ENCODE measurements around the gene TRAPPC12.

TRAPPC12 gene

GRCh38 chr2:3457524-3458395 is 78.3 kb downstream of the TRAPPC12 start:
- DNase-seq, result no peak

- DNase-seq, result no peak
Measured at GRCh38 chr2:3458396-3459184, 79.1 kb downstream of the TRAPPC12 start.

GRCh38 chr2:3459185-3460015 is 79.9 kb downstream of the TRAPPC12 start:
- no peak for DNase-seq

DNA sequence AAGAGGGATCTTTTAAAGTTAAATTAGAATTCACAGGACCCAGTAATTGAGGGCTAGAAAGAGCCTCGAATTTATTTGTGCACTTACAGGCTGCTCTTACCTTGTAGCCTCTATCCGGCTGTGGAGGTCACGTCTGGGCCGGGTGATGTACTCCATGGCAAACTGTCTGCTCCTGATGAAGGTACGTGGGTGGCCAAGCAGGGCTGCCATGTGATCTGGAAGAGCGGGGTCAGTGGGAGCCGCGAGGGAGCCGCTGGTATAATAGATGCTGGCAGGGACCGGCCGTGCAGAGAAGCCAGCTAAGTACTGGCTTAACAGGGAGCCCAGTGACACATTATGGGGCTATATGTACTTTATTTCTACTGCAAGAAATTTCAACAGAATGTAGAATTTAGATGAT is 80.7 kb downstream of the TRAPPC12 start:
- no peak for DNase-seq

DNA sequence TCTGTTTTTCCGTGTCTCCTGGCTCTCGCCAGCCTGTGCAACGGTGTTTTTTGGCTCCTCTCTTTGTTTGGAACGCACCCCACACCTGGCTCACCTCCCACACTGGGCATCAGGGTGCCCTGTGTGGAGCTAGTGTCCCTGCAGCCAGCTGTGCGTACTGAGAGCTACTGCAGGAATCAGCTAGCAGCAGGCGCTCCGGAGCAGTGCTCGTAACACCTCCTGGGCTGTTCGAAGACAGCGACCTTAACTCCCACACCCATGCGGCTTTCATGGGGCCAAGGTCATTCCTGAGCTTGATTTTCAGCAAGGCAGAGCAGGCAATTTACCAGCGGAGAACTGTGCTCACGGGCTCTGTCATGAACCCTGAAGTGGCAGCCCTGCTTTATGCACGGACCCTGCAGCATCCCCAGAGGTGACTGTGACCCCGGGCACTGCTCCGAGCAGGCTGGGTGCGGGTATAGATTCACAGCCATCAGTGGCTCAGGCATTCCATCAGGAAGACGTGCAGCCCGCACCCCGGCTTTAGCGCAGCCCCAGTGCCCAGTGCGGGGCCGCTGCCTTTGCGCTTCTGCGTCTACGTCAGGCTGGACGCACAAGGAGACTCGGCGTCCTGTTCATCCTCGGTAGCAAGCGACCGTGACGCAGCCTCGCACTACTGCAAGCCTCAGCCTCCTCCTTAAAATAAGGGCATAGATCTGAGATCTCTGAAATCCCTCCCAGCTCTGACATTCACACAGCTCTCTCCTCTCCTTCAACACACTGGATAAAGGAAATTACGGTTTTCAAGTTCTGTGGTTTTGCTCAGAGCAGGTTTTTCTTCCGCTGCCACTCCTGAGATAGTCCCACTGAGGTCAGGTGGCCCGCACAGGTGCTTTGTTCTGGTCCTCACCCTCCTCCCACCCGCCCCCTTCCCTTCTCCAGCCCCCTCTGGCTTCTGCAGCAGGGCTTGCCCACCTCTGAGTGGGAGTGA is 81.6 kb downstream of the TRAPPC12 start:
- DNase-seq, result no peak

GRCh38 chr2:3461801-3462492 is 82.5 kb downstream of the TRAPPC12 start:
- DNase-seq, result peak; percentile 53

GRCh38 chr2:3462493-3463104 is 83.1 kb downstream of the TRAPPC12 start:
- no peak for DNase-seq

DNA sequence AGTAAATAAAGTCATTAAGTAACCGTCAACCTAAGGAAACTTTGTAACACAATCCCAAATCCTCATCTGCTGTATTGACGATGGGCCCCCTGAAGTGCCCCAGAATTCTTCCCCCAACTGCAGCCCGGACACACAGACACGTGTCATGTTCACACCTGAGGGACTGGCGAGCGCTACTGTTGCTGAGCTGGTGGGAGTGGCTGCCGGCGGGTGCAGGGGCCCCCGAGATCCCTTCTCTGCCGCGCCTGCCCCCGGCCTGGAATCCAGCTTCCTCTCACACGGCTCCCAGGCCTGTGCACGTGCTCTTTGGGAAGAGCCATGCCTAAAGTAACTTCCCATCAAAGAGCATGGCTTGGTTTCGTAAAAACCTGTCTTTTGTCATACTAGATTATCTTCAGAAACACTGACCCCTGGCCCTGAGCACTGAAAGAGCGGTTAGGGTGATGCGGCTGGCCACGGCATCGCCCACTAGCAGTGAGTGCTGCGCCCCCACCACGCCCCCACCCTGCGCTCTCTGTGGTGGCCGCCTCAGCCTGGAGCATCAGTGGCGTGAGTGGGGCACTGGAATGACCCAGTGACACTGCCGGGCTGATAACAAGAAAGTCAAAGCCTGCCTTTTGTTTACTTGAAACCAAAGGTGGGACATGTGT is 83.8 kb downstream of the TRAPPC12 start:
- no peak for DNase-seq

DNA sequence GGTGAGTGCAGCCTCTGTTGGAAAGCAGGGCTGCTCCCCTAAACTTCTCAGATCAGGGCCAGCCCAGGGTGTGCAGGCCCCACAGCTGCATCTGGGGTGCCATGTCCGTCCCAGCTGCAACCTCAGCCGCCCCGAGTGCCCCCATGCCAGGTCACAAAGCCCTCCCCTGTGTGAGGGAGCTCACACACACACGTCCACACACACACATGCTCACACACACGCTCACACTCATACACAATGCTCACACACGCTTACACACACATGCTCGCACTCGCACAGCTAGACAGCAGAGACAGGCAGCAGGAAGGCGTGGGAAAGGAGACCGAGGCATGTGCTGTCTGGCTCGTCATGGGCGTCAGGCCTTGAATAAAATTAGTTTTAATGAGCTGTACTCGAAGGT is 84.5 kb downstream of the TRAPPC12 start:
- no peak for DNase-seq

GRCh38 chr2:3464401-3465005 is 85.0 kb downstream of the TRAPPC12 start:
- DNase-seq, result no peak

DNA sequence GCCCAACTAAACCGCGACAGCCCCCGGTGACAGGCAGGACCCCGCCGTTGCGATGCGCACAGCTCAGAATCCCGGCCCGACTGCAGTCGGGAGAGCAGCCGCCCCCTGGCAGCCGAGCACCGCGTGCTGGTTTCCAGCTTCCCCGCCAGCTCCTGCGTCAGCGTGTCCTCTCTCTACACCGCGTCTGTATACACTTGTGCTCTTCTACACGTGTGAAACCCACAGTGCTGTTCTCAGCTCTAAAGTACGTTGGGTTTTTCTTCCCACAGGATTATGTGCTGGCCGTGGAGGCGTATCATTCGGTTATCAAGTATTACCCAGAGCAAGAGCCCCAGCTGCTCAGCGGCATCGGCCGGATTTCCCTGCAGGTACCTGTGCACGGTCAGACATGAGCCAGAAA is 85.8 kb downstream of the TRAPPC12 start:
- no peak for DNase-seq

DNA sequence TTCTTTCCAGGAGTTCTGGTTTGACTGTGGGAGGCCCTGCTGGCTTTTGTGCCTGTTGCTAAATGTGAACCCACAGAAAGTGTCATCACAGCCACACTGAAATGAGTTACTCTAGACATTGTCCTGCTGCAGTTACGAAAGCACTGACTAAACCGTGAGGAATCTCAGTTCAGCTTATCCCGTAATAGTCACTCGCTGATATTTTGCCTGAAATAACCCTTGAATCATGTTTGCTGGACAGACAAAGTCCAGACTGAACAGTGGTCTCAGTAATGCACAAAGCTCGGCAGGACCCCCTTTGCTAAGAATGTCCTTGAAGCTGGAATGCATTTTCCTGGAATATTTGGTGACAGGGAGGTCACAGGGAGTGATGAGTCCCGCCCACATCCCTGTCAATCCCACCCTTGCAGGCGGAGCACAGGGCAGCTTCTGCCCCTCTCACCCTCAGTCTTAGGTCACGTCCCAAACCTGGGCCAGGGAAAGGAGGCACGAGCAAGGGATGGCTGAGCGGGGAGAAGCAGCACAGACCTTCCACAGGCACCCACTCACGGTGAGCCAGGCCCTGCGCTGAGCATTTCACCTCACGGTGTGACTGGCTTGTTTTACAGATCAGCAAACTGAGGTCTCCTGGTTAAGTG is 86.5 kb downstream of the TRAPPC12 start:
- DNase-seq, result peak; percentile 89

DNA sequence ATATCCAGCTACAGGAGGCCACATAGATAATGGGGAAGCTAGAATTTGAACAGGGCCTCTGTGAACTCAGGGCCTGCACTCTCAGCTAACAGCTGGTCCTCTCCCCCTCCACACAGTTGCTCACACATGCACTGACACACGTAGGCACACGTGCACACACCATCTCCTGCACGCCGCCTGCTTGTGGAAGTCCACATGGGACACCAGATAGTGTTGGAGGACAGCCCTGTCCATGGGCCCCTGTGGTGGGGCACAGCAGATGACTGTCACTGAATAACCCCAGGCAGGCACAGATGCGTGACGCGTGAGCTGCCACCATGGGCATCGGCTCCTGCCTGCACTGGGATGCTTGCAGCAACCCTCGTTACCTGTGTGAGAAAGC is 87.0 kb downstream of the TRAPPC12 start:
- DNase-seq, result no peak

GRCh38 chr2:3466966-3467365 is 87.5 kb downstream of the TRAPPC12 start:
- DNase-seq, result no peak

DNA sequence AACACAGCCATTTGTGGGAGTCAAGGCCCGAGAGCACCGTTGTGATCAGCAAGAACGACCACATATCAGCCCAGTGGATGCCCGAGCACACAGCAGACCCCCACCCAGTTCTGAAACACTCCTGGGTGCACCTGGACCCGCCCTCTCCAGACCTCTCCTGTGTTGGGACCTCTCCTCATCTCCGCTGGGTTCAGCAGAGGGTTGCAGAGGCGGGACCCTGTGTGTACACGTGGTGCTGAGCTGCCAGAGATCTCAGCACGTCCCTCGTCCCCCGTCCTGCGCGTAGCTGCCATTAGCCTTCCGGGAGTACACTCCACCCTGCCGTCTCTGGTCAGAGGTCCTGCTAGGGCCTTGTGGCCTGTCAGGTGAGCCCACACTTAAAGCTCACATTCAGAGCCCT is 88.2 kb downstream of the TRAPPC12 start:
- no peak for DNase-seq

GRCh38 chr2:3468296-3468988 is 88.9 kb downstream of the TRAPPC12 start:
- DNase-seq, result no peak

DNA sequence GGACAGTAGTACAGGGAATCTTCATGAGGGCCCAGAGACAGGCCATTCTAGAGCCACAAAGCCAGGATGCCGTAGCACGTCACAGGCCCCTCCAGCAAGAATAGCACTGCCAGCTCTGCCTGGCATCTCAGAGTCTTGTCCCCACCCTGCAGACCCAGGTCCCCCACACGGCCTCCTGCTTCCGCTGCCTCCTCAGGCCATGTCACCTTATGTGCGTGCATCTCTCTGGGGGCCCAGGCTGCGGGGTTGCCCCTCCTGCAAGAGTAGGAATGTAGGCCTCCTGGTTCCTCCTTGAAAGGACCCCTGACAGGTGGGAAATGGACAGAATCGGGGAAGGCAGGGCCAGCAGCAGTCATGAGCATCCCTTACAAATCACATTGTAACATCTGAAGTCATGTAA is 90.0 kb downstream of the TRAPPC12 start:
- no peak for DNase-seq

- DNase-seq, result peak; percentile 89
Measured at GRCh38 chr2:3470166-3470651, 90.7 kb downstream of the TRAPPC12 start.
